Lower lobe of right lung (tissue), 2 donors: ENCODE results near the gene ZNF516. TPM values are rescaled to one million over a fixed set of nuclear protein-coding genes. Genes with fewer than 3 reads are reported as not detected.

ENCODE experiments used
- ATAC-seq, 2 donors: fragments of 200-7000 bp; cut with Tn5 transposase; one replicate each; pipeline ENCODE4 v1.9.1; 2020 to 2022; ENCODE audit warnings: mild to moderate bottlenecking in 2 of 2, moderate library complexity in 2 of 2
- DNase-seq: peaks from one replicate; pipeline ENCODE4 v3.0.0-alpha.2; 2020
- H3K27ac ChIP-seq: fragments of 200-600 bp; one replicate; pipeline ENCODE4 v1.8.0; 2022
- H3K27me3 ChIP-seq: fragments of 200-600 bp; one replicate; pipeline ENCODE4 v1.8.0; 2022; ENCODE audit warnings: low read depth
- H3K36me3 ChIP-seq: fragments of 200-600 bp; one replicate; pipeline ENCODE4 v1.8.0; 2022; ENCODE audit warnings: mild to moderate bottlenecking
- H3K4me1 ChIP-seq: fragments of 200-600 bp; one replicate; pipeline ENCODE4 v1.8.0; 2022
- H3K4me3 ChIP-seq: fragments of 200-600 bp; one replicate; pipeline ENCODE4 v1.8.0; 2022; ENCODE audit warnings: mild to moderate bottlenecking
- H3K9me3 ChIP-seq: fragments of 200-600 bp; one replicate; pipeline ENCODE4 v1.8.0; 2022
- CTCF ChIP-seq: fragments of 200-600 bp; IDR thresholded peaks from one replicate; pipeline ENCODE4 v1.8.0; 2022; ENCODE audit warnings: antibody characterized with exemption, mild to moderate bottlenecking
- intact Hi-C: fragments of 100-400 bp; cut with DNase I; formaldehyde crosslinking; loops from one replicate; pipeline ENCODE4 v1.11.0; 2022
- total RNA-seq: library from RNA; stranded (reverse); fragmentation: NEBNext Ultra II Directional; extraction: Animal tissue kit (Norgen Biotek cat#: 25700); gene quantifications from one replicate; pipeline ENCODE4 v1.2.1, GENCODE V29; 2021
- donor health status: DM: no; HTN: yes; CAD: no; lungs with severe emphysema.

The ZNF516 gene
- total RNA-seq, 1 donor from 2014 or later = 28.8 TPM

GRCh38 chr18:76407681-76408080, 87.4 kb downstream of the ZNF516 start:
- no peak overlapping the region for H3K4me3 ChIP-seq
- H3K4me1 ChIP-seq = peaks cover 20% of the 10 kb centered on the region
- no peak for TF ChIP-seq CTCF
- H3K27me3 ChIP-seq = no peaks in the 10 kb centered on the region
- intact Hi-C loops = no loop called here
- no peak for ATAC-seq
- no peaks in the 10 kb centered on the region for H3K9me3 ChIP-seq
- H3K36me3 ChIP-seq = no peaks in the 10 kb centered on the region
- DNase-seq = no peak
- no peak overlapping the region for H3K27ac ChIP-seq

- no peaks in the 10 kb centered on the region for H3K9me3 ChIP-seq
- no peak overlapping the region for H3K27ac ChIP-seq
- intact Hi-C loops = no loop called here
- no peaks in the 10 kb centered on the region for H3K36me3 ChIP-seq
- H3K4me3 ChIP-seq = no peak overlapping the region
- H3K4me1 ChIP-seq = peaks cover 13% of the 10 kb centered on the region
- no peaks in the 10 kb centered on the region for H3K27me3 ChIP-seq
- no peak for ATAC-seq
- no peak for DNase-seq
- no peak for TF ChIP-seq CTCF
Observed at GRCh38 chr18:76406791-76407190, 88.3 kb downstream of the ZNF516 start.

- Histone ChIP-seq H3K4me3 (no peak overlapping the region), H3K27me3 (no peaks in the 10 kb centered on the region), H3K9me3 (no peaks in the 10 kb centered on the region), H3K36me3 (no peaks in the 10 kb centered on the region), H3K4me1 (peaks cover 3% of the 10 kb centered on the region), H3K27ac (no peak overlapping the region)
- intact Hi-C loops = no loop called here
- DNase-seq = peak; percentile 74
- ATAC-seq = peak; percentile 48 to 63
- peak; percentile 54 for TF ChIP-seq CTCF
Observed at GRCh38 chr18:76405681-76406356, 89.2 kb downstream of the ZNF516 start.

- intact Hi-C loops = no loop called here
- no peak for DNase-seq
- Histone ChIP-seq H3K27me3 (no peaks in the 10 kb centered on the region), H3K36me3 (no peaks in the 10 kb centered on the region), H3K9me3 (no peaks in the 10 kb centered on the region), H3K4me3 (no peak overlapping the region), H3K4me1 (no peaks in the 10 kb centered on the region), H3K27ac (no peak overlapping the region)
- no peak for TF ChIP-seq CTCF
- ATAC-seq = no peak
Observed at GRCh38 chr18:76405280-76405679, 89.8 kb downstream of the ZNF516 start.

GRCh38 chr18:76404345-76404831, 90.7 kb downstream of the ZNF516 start:
- Histone ChIP-seq H3K4me3 (no peak overlapping the region), H3K27me3 (no peaks in the 10 kb centered on the region), H3K36me3 (no peaks in the 10 kb centered on the region), H3K27ac (no peak overlapping the region), H3K4me1 (no peaks in the 10 kb centered on the region), H3K9me3 (no peaks in the 10 kb centered on the region)
- DNase-seq (no peak), ATAC-seq (no peak)
- intact Hi-C loops = no loop called here
- TF ChIP-seq CTCF = no peak
